PC-9 (cell line): ENCODE results near the gene DIAPH3. TPM values are rescaled to one million over a fixed set of nuclear protein-coding genes. Genes with fewer than 3 reads are reported as not detected.

Experiments
- BruUV-seq: library from RNA; stranded (reverse); fragments of 400-500 nt; replicated peaks from 2 replicates; lab custom pipeline; 2021; lab: Mats Ljungman, UMichigan
- CTCF ChIA-PET: fragments of 300-600 bp; sonication (Branson Sonifier 250); formaldehyde crosslinking; loops from one replicate; lab custom pipeline; 2022; ENCODE audit warnings: antibody characterized with exemption; lab: Charles Lee
- POLR2A ChIA-PET: fragments of 300-600 bp; sonication (Branson Sonifier 250); formaldehyde crosslinking; loops from one replicate; lab custom pipeline; 2022; ENCODE audit warnings: antibody characterized with exemption; ENCODE audit not compliant: unreplicated experiment; lab: Charles Lee
- DNase-seq, 2 experiments: peaks; one replicate each; pipeline versions ENCODE4 v3.0.0 to v3.0.0-alpha.2; 2015 to 2022; ENCODE audit warnings: mixed read lengths in 1 of 2
- H2AFZ ChIP-seq: fragments of 200-600 bp; sonication (generic); 2 replicates; pipeline ENCODE4 v1.8.1; 2017; ENCODE audit warnings: antibody characterized with exemption
- H3F3A ChIP-seq: fragments of 200-600 bp; sonication (generic); 2 replicates; pipeline ENCODE4 v1.8.1; 2017; ENCODE audit warnings: antibody characterized with exemption, mild to moderate bottlenecking, low read depth; ENCODE audit not compliant: insufficient read depth
- H3K27ac ChIP-seq: fragments of 200-600 bp; sonication (generic); 2 replicates; pipeline ENCODE4 v1.6.1; 2016; ENCODE audit warnings: mixed run types
- H3K27me3 ChIP-seq: fragments of 200-600 bp; sonication (generic); 2 replicates; pipeline ENCODE4 v1.6.1; 2016; ENCODE audit warnings: low read depth, mixed run types; ENCODE audit not compliant: insufficient read depth
- H3K36me3 ChIP-seq: fragments of 200-600 bp; sonication (generic); 2 replicates; pipeline ENCODE4 v1.6.1; 2016; ENCODE audit warnings: low read depth, mixed run types
- H3K4me1 ChIP-seq: fragments of 200-600 bp; sonication (generic); replicated peaks from 2 replicates; pipeline ENCODE4 v1.6.1; 2016; ENCODE audit warnings: mixed run types; ENCODE audit not compliant: insufficient read depth
- H3K4me2 ChIP-seq: fragments of 200-600 bp; sonication (generic); 2 replicates; pipeline ENCODE4 v1.6.1; 2017; ENCODE audit warnings: mixed run types
- H3K4me3 ChIP-seq: fragments of 200-600 bp; sonication (generic); 2 replicates; pipeline ENCODE4 v1.6.1; 2016; ENCODE audit warnings: mixed run types
- H3K79me2 ChIP-seq: fragments of 200-600 bp; sonication (generic); 2 replicates; pipeline ENCODE4 v1.6.1; 2017; ENCODE audit warnings: low read depth, mixed run types
- H3K9me2 ChIP-seq: fragments of 200-600 bp; sonication (generic); 2 replicates; pipeline ENCODE4 v1.8.1; 2017; ENCODE audit warnings: mild to moderate bottlenecking; ENCODE audit not compliant: insufficient read depth
- H3K9me3 ChIP-seq: fragments of 200-600 bp; sonication (generic); 2 replicates; pipeline ENCODE4 v1.8.1; 2016; ENCODE audit warnings: low read depth; ENCODE audit not compliant: insufficient read depth
- H4K20me1 ChIP-seq: fragments of 200-600 bp; sonication (generic); 2 replicates; pipeline ENCODE4 v1.8.1; 2017; ENCODE audit not compliant: insufficient read depth
- EZH2 ChIP-seq: fragments of 200-600 bp; sonication (generic); IDR thresholded peaks from 2 replicates; pipeline ENCODE4 v1.8.0; 2017; ENCODE audit warnings: antibody characterized with exemption, low read depth
- intact Hi-C: fragments of 100-400 bp; cut with micrococcal nuclease; formaldehyde crosslinking; loops from one replicate; pipeline ENCODE4 v1.10.0; 2022; ENCODE audit not compliant: unreplicated experiment
- total RNA-seq: library from RNA; stranded (reverse); gene quantifications from 2 replicates; pipeline ENCODE4 v1.2.3, GENCODE V29; 2021
- TF ChIP-seq, protein P1 (sequence below): fragments of 200-600 bp; sonication (generic); conservative IDR thresholded peaks from 2 replicates; pipeline ENCODE4 v1.6.1; 2017; ENCODE audit warnings: mixed run types, antibody characterized with exemption, mild to moderate bottlenecking, moderate library complexity

DIAPH3 gene
- total RNA-seq, 1 experiment from 2014 or later: 39.3 TPM

DNA sequence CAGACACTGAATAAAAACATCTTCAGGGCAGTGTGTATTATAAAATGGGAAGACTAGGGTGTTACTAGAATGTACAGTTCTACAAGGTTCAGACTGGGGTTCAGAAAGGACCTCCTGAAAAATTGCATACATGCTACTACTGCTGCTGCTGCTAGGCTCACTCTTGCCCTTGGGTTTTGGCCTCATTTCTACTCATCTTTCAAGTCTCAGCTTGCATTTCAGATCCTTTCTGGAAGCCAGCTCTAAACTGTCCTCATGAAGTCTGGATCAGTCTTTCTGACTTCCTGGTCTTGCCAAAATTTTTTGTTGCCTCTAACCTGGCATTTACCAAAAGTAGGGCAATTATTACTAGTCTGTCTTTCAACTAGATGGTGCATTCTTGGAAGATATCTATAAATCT, 393.3 kb downstream of the DIAPH3 start:
- Histone ChIP-seq H2AFZ (no peak overlapping the region), H3K9me2 (no peaks in the 10 kb centered on the region)
- CTCF ChIA-PET: no interaction called here

DNA sequence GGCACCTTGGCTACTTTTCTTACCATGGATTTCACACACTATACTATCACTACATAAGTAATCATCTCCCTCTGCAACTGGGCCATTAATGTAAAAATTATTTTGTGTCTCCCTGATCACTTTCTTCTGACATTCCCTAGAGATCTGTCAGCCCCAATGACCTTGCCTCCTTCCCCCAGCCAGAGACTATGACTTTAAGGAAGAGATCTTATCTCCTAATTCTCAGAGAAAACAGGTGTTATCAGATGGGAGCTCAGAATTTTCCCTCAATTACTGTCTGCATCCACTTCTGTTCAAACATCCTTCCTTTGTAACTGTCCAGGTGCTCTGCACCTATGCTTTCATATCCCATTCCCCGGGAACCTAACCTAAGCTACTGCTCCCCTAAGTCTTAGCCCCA, 397.5 kb downstream of the DIAPH3 start:
- no peaks in the 10 kb centered on the region for H3K9me2 ChIP-seq
- no peak overlapping the region for H3K4me3 ChIP-seq
- no peaks in the 10 kb centered on the region; the same call in 1 of the 2 replicates for H3K9me3 ChIP-seq
- BruUV-seq: no TSS peak
- ChIA-PET CTCF (no interaction called here), POLR2A (no interaction called here)
- H3K4me1 ChIP-seq: no peaks in the 10 kb centered on the region
- H2AFZ ChIP-seq: no peak overlapping the region
- DNase-seq: no peak
- no peak overlapping the region for H3K27ac ChIP-seq
- no peak overlapping the region for H3K4me2 ChIP-seq
- H3K27me3 ChIP-seq: no peaks in the 10 kb centered on the region
- no peaks in the 10 kb centered on the region for H4K20me1 ChIP-seq
- intact Hi-C loops: no loop called here
- H3K79me2 ChIP-seq: no peaks in the 10 kb centered on the region
- no peaks in the 10 kb centered on the region for H3F3A ChIP-seq
- no peaks in the 10 kb centered on the region for H3K36me3 ChIP-seq
- TF ChIP-seq EZH2: no peak
- TF ChIP-seq, protein P1, sequence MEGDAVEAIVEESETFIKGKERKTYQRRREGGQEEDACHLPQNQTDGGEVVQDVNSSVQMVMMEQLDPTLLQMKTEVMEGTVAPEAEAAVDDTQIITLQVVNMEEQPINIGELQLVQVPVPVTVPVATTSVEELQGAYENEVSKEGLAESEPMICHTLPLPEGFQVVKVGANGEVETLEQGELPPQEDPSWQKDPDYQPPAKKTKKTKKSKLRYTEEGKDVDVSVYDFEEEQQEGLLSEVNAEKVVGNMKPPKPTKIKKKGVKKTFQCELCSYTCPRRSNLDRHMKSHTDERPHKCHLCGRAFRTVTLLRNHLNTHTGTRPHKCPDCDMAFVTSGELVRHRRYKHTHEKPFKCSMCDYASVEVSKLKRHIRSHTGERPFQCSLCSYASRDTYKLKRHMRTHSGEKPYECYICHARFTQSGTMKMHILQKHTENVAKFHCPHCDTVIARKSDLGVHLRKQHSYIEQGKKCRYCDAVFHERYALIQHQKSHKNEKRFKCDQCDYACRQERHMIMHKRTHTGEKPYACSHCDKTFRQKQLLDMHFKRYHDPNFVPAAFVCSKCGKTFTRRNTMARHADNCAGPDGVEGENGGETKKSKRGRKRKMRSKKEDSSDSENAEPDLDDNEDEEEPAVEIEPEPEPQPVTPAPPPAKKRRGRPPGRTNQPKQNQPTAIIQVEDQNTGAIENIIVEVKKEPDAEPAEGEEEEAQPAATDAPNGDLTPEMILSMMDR: no peak

More for the DNA sequence above, 393.3 kb downstream of the DIAPH3 start:
- no peak overlapping the region for H3K4me3 ChIP-seq
- POLR2A ChIA-PET: no interaction called here
- no peaks in the 10 kb centered on the region for H3K4me1 ChIP-seq
- no peaks in the 10 kb centered on the region for H3K36me3 ChIP-seq
- intact Hi-C loops: no loop called here
- TF ChIP-seq, protein P1: no peak
- TF ChIP-seq EZH2: no peak
- no peak overlapping the region for H3K4me2 ChIP-seq
- DNase-seq: no peak
- H3K79me2 ChIP-seq: no peaks in the 10 kb centered on the region
- BruUV-seq: no TSS peak
- H3K9me3 ChIP-seq: no peaks in the 10 kb centered on the region; the same call in 1 of the 2 replicates
- no peaks in the 10 kb centered on the region for H3K27me3 ChIP-seq
- H3F3A ChIP-seq: no peaks in the 10 kb centered on the region
- H4K20me1 ChIP-seq: no peaks in the 10 kb centered on the region
- no peak overlapping the region for H3K27ac ChIP-seq

DNA sequence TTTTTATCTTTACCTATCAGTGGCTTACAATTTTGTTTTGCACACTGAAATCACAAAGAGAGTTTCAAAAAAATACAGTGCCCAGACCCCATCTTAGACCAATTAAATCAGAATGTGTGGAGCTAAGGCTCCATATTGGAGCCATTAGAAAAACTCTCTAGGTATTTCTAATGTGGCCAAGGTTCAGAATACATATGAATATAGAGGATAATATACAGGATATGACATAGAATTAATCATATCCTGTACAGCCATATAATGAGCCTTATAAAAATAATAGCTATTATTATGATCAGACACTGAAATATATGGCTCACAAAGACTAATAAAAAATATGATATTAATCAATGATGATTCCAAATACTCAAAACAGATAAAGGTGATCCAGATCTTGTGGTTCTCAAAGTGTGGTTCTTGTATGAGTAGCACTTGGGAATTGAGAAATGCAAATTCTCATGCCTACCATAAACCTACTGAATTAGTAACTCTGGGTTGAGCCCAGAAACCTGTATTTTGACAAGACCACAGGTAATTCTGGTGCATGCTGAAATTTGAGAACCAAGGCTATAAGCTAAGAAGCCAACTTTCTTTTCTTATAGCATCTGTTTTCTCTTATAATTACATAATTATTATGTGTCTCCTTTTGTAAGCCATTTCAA, 408.0 kb downstream of the DIAPH3 start:
- DNase-seq: no peak
- no peaks in the 10 kb centered on the region for H3K9me2 ChIP-seq
- no peak overlapping the region for H3K4me2 ChIP-seq
- no TSS peak for BruUV-seq
- intact Hi-C loops: no loop called here
- H3K4me1 ChIP-seq: no peaks in the 10 kb centered on the region
- no peaks in the 10 kb centered on the region for H3K27me3 ChIP-seq
- TF ChIP-seq, protein P1: no peak
- TF ChIP-seq EZH2: no peak
- CTCF ChIA-PET: no interaction called here
- H3K79me2 ChIP-seq: no peaks in the 10 kb centered on the region
- no peak overlapping the region for H3K27ac ChIP-seq
- POLR2A ChIA-PET: no interaction called here
- H3K4me3 ChIP-seq: no peak overlapping the region
- no peaks in the 10 kb centered on the region for H3K36me3 ChIP-seq
- H3K9me3 ChIP-seq: no peaks in the 10 kb centered on the region
- H2AFZ ChIP-seq: no peak overlapping the region
- H3F3A ChIP-seq: no peaks in the 10 kb centered on the region
- H4K20me1 ChIP-seq: no peaks in the 10 kb centered on the region
